HL-60/S4 (cell line): ENCODE measurements around the gene ASIC4.

Source experiments
- in situ Hi-C: fragments of 300-500 bp; cut with MboI; formaldehyde crosslinking; loops from 2 replicates; pipeline ENCODE4 v1.14.3; 2022; ENCODE audit warnings: low sequenced_read_pairs

The ASIC4 gene

DNA sequence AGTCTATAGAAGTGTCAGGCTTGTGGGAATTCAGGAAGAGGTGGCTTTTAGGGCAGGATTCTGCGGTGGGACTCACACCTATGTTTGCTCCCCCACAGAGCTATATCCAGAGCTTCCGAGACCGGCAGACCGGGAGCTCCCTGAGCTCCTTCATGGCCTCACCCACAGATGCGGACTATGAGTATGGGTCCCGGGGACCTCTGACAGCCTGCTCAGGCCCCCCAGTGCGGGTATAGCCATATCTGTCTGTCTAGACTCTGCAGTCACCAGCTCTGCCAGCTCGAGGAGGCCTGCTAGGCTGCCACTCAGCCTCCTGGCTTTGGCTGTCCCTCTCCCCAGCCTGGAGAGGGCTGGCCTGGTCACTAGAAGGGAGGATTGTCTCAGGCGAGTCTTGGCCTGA is 35.3 kb downstream of the ASIC4 start:
- in situ Hi-C loops = no loop called here

- in situ Hi-C loops = no loop called here
These were observed 37.4 kb downstream of the ASIC4 start for GRCh38 chr2:219551441-219552381.

- in situ Hi-C loops = no loop called here
These were observed 38.3 kb downstream of the ASIC4 start for GRCh38 chr2:219552382-219553167.

DNA sequence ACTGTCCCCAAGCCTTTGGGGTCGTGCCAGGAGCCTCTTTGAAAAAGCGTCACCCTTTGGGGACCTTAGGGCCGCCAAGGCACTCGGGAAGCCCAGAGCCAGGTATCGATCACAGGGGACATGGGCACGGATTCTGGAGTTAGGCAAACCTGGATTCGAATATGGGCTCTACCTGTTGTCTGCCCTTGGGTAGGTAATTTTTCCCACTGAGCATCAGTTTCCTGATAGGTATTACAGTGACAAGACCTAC is 38.8 kb downstream of the ASIC4 start:
- in situ Hi-C loops = no loop called here

DNA sequence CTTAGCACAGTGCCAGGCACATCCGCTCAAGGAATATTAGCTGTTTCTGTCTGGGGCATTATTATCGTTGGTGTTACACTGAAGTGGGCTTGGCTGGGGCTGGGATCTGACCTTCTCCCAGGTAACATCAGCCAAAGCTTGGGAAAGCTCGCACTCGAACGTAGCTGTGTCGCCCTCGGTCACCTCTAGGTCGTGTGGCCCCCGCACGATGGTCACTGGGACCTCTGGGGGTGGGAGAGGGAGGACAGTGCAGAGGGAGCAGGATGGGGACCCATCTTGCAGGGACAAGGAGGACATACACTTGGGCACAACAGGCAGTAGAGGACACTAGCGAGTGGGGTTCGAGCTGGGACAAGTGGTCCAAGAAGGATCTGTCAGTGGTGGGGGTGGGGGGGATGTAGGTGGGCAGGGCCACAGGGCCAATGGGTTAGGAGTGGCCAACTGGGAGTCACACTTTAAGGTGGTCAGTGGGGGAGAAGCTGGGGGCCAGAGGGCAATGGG is 39.2 kb downstream of the ASIC4 start:
- in situ Hi-C loops = no loop called here

DNA sequence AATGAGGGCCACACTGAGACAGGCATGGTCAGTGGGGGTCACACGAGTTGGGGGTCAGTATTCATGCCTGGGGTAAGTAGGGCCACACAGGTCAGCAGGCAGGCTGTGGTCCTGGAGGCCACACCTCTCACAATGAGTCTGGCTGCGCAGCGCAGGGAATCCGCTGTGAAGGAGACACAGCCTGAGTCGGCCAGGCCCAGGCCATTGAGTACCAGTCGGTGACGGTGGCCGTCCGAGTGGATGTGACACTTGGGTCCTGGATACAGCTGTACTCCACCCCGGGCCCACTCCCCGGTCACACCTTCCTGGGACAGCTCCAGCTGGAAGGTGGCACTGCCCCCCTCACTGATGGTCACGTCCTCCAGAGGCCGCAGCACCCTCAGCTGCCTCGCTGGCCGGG is 40.1 kb downstream of the ASIC4 start:
- in situ Hi-C loops = no loop called here

- in situ Hi-C loops = no loop called here
These were observed 41.7 kb downstream of the ASIC4 start for GRCh38 chr2:219555956-219556355.

GRCh38 chr2:219556413-219556812 is 42.1 kb downstream of the ASIC4 start:
- in situ Hi-C loops = no loop called here

DNA sequence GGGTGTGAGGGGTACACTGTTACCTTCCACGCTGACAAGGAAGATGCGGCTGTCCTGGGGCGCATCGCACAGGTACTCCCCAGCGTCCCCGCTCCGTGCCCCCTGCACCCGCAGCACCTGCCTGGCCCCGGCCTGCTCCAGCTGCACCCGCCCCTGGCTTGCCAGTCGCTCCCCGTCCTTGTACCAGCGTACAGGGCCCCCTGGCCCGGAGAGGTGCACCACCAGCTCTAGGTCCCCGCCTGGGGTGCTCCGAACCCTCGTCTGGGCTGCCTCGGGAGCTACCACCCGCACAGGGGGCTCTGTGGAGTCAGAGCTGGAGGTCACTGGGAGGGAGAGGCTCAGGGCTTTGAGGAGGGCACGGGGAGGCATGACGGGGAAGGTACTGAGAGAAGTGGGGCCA is 43.0 kb downstream of the ASIC4 start:
- in situ Hi-C loops = no loop called here

GRCh38 chr2:219557791-219558785 is 43.8 kb downstream of the ASIC4 start:
- in situ Hi-C loops = no loop called here

- in situ Hi-C loops = no loop called here
These were observed 45.1 kb downstream of the ASIC4 start for GRCh38 chr2:219559156-219559915.

DNA sequence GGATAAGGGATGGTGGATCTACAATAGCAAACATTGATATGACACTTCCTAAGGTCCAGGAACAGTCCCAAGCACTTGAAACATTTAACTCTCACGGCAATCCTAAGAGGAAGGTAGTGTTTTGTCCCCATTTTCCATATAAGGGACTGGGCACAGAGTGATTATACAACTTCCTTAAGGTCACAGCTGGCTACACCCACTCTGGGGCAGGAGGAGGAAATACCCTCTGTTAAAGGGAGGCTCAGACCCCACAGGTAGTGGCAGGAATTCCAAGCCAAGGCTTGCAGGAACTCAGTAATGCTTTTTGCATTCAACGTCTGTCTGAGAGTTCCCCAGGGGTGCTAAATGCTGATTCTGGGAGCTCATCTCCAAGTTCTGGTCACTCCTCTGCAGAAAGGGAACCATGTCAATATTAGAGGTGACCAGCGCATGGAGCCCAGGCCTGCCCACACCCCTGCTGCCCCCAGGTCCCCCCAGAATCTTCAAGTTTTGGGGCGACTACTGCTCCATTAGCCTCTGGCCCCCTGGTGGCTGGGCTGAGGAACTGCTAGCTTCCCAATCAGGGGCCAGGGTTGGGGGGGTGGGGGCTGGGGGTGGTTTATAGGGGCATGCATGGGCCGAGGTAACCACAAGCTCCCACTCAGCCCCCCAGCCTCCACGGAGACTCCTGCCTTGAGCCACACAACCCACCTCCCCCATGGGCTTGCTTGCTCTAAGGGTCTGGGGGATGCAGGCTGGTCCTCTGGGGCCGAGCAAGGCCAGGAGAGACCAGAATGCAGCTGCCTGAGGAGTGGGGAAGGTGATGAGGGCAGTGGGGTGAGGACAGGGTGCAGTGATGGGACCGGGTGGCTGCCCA is 46.0 kb downstream of the ASIC4 start:
- in situ Hi-C loops = no loop called here

DNA sequence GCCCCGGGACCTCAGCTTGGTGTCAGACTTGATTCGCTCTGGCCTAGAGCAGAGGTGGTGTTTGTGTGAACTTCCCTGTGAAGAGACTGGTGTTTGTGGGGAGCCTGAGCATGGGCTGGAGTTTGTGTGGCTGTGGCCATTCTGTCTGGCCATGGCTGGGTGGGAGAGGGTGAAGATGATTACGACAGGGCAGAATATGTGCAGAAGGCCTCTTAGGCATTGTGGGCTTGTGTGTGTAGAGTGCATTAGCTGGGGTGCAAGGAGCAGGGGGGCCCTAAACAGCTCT is 46.6 kb downstream of the ASIC4 start:
- in situ Hi-C loops = no loop called here

DNA sequence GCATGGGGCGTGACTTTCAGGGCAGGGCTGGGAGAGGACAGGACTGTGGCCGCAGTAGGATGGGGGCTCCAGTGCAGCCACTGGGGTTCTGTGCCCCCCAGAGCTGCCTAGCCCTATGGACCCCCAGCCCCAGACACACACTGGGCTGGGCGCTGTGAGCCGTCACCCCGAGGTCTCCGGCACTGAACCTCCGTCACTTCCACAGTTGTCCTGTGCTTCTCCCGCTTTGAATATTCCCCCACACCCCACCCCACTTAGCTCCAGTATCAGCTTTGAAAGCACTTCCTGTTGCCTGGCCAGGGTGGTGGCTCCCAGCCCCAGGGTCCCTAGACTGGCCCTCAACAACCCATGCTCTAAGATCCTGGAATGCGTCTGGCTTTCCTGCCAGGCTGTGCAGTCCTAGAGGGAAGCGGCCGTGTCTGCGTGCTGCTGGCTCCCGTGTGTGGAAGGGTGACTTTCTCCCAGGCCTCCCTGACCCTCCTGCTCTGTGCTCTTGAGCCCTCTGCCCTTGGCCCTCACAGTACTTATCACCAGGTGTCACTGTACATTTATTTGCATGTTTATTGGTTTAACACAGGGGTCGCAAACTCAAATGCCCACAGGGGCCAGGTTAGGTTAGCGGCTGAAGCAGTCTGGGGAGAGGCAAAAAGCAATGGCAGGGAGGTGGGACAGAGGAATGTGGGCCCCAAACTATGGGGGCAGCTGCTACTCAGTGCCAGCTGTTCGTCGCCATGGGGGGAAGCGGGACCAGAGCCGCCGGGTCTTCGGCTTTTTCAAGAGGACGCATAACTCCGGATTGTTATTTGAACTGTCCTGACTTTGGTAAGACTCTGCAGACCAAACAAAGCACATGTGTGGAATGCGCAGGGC is 47.1 kb downstream of the ASIC4 start:
- in situ Hi-C loops = no loop called here

- in situ Hi-C loops = no loop called here
These were observed 48.1 kb downstream of the ASIC4 start for GRCh38 chr2:219562049-219563020.

GRCh38 chr2:219563271-219563928 is 49.1 kb downstream of the ASIC4 start:
- in situ Hi-C loops = no loop called here
